ENCODE data around the gene NCOR2. TPM values are rescaled to one million over a fixed set of nuclear protein-coding genes. Genes with fewer than 3 reads are reported as not detected.

Gene NCOR2
- total and polyA plus RNA-seq, 2 of the 8 experiments (the other 6 are each of a cell fraction or from before 2014, with no cell fraction given) = 14.8 to 275 TPM

DNA sequence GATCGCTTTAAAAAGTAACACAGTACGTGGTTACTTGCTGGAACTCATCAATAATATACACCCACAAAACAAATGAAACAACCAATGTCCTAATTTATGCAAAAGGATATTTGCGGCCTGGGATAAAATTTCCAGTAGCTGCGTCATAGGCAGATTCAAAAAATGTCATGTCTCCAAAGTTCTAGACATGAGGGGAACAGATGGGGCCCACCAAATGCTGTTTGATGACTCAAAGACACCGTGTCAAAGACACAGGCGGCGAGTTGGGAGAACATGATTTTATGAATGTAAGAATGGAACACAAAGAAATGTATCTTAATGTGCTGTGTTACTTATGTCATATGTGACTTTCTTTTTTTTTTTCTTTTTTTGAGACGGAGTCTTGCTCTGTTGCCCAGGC is 34.3 kb upstream of the NCOR2 start:
- Histone ChIP-seq H2BK5ac (ENCODE audit: low read depth, low read length) (no peak overlapping the region), H3K27me3 (replicated peaks in 1 of 4; ENCODE audit: control insufficient read depth in 3 of 4, extremely low read depth in 1 of 4, insufficient read depth in 3 of 4, low read length in 3 of 4) (no peaks in the 10 kb centered on the region; a peak in 1 of 7 replicates), H2BK120ac (replicated peaks; ENCODE audit: low read depth, low read length) (no peak overlapping the region), H3K79me1 (ENCODE audit: low read depth, low read length) (no peaks in the 10 kb centered on the region), H3K36me3 (ENCODE audit: control insufficient read depth in 2 of 4, insufficient read depth in 4 of 4, low read length in 3 of 4) (no peaks in the 10 kb centered on the region), H3K4me3 (ENCODE audit: extremely low read depth in 1 of 4, insufficient read depth in 2 of 4, low read depth in 3 of 4, low read length in 4 of 4) (no peak overlapping the region), H3K23me2 (ENCODE audit: low read depth, low read length) (no peaks in the 10 kb centered on the region), H4K5ac (ENCODE audit: insufficient read length, low read depth, low read length) (no peak overlapping the region), H4K91ac (replicated peaks; ENCODE audit: insufficient read length, low read length) (no peak overlapping the region), H4K20me1 (replicated peaks in 1 of 2; ENCODE audit: control insufficient read depth in 1 of 2, insufficient read depth in 2 of 2, low read length in 2 of 2) (no peaks in the 10 kb centered on the region), H3K4me1 (replicated peaks in 1 of 4; ENCODE audit: control insufficient read depth in 3 of 4, insufficient read depth in 4 of 4, low read length in 3 of 4) (peaks cover 0 to 9% (median 4%) of the 10 kb centered on the region in 4 experiments; a peak in 4 of 7 replicates), H3K9me3 (ENCODE audit: insufficient read depth in 2 of 2, low read depth in 1 of 2, low read length in 1 of 2) (no peaks in the 10 kb centered on the region), H2AK5ac (ENCODE audit: low read depth, low read length) (no peak overlapping the region), H3K23ac (ENCODE audit: insufficient read length) (no peak overlapping the region), H3K4me2 (ENCODE audit: insufficient read depth in 1 of 2, low read depth in 2 of 2, low read length in 2 of 2) (no peak overlapping the region), H2BK12ac (ENCODE audit: low read depth, low read length) (no peak overlapping the region), H3K27ac (ENCODE audit: low read depth, low read length) (no peak overlapping the region), H3K4ac (replicated peaks; ENCODE audit: insufficient read length, low read depth, low read length) (no peak overlapping the region), H3K14ac (ENCODE audit: insufficient read length) (no peak overlapping the region), H2AFZ (ENCODE audit: low read length) (no peak overlapping the region), H3K56ac (replicated peaks; ENCODE audit: insufficient read length, low read depth, low read length) (no peak overlapping the region), H3K18ac (ENCODE audit: extremely low read depth, low read length) (no peak overlapping the region), H2BK15ac (ENCODE audit: low read length) (no peak overlapping the region), H4K8ac (ENCODE audit: extremely low read depth, insufficient read depth, low read length) (no peak overlapping the region), H3K79me2 (ENCODE audit: control insufficient read depth in 1 of 2, insufficient read depth in 2 of 2, low read length in 2 of 2) (no peaks in the 10 kb centered on the region), H3K9ac (replicated peaks in 1 of 4; ENCODE audit: extremely low read depth in 1 of 4, low read depth in 3 of 4, low read length in 3 of 4) (no peak overlapping the region), H2BK20ac (ENCODE audit: low read length) (no peak overlapping the region)
- ChIA-PET CTCF (ENCODE audit: partially characterized antibody) (no interaction called here), POLR2A (ENCODE audit: partially characterized antibody) (interaction anchor here (1.3 kb wide), 1 partner anchor 89 kb away, joined by 3 read pairs; no protein-coding TSS in a partner anchor)
- TF ChIP-seq USF2 (IDR thresholded peaks at IDR 0.05; ENCODE audit: low read length) = no peak
- no peak for TF ChIP-seq TBP (IDR thresholded peaks at IDR 0.05; ENCODE audit: low read depth, low read length)
- WGBS, 2 experiments (ENCODE audit: extremely low coverage in 1 of 2, insufficient coverage in 1 of 2, insufficient read length in 1 of 2, insufficient replicate concordance in 2 of 2, low coverage in 1 of 2, low lambda C conversion rate in 2 of 2, missing lambda C conversion rate in 1 of 2) = 94% methylated on average over 7 of the region's 8 CpGs; no CpG with 5 or more reads in 1 of the 2 experiments
- FAIRE-seq (no peak), DNase-seq (ENCODE audit: low read depth in 1 of 2, low spot score in 2 of 2) (no peak)

Measured in H1 (cell line).